Mononuclear cell (primary cell): ENCODE measurements around the gene ESPL1. TPM values are rescaled to one million over a fixed set of nuclear protein-coding genes. Genes with fewer than 3 reads are reported as not detected.
"Not testable (repeated sequence)": the region's sequence is repeated elsewhere in the genome, so short reads cannot be mapped to it uniquely, and the experiment has no call there.

ENCODE experiments used
- H3K27me3 ChIP-seq: 2 replicates; pipeline ENCODE4 v1.6.0; 2011; ENCODE audit warnings: low read length, control low read depth; ENCODE audit not compliant: insufficient read depth
- H3K4me1 ChIP-seq: 2 replicates; pipeline ENCODE4 v1.5.1; 2011; ENCODE audit warnings: mild to moderate bottlenecking, low read length, control low read depth; ENCODE audit not compliant: insufficient read depth
- H3K4me3 ChIP-seq: 2 replicates; pipeline ENCODE4 v1.5.1; 2011; ENCODE audit warnings: mild to moderate bottlenecking, low read length, moderate library complexity
- H3K9me3 ChIP-seq: 2 replicates; pipeline ENCODE4 v1.5.1; 2011; ENCODE audit warnings: low read depth, mild to moderate bottlenecking, control low read depth, low read length
- total RNA-seq: library from RNA; depleted of rRNA; stranded (reverse); fragments of >200 nt; gene quantifications from one replicate; pipeline ENCODE4 v1.2.3, GENCODE V29; 2012

The ESPL1 gene
- total RNA-seq, 1 donor, result 1.0 TPM

GRCh38 chr12:53295891-53296219 lies 27.8 kb downstream of the ESPL1 start:
- H3K27me3 ChIP-seq, result no peaks in the 10 kb centered on the region
- peak overlapping the region; percentile 67 for H3K4me3 ChIP-seq
- H3K4me1 ChIP-seq, result peaks cover 53% of the 10 kb centered on the region
- no peaks in the 10 kb centered on the region for H3K9me3 ChIP-seq

DNA sequence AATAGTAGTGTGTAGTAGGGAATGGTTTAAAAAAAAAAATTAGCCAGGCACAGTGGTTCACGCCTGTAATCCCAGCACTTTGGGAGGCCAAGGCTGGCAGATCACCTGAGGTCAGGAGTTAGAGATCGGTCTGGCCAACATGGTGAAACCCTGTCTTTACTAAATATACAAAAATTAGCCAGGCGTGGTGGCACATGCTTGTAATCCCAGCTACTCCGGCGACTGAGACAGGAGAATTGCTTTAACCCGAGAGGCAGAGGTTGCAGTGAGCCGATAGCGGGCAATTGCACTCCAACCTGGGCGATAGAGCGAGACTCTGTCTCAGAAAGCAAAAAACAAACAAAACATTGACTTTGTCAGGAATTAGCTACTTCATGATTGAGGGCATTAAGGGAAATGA lies 29.0 kb downstream of the ESPL1 start:
- not testable (repeated sequence) for H3K9me3 ChIP-seq, H3K27me3 ChIP-seq, H3K4me3 ChIP-seq
- peaks cover 64% of the 10 kb centered on the region for H3K4me1 ChIP-seq

- Histone ChIP-seq H3K4me1 (peaks cover 67% of the 10 kb centered on the region), H3K4me3 (no peak overlapping the region), H3K27me3 (no peaks in the 10 kb centered on the region), H3K9me3 (no peaks in the 10 kb centered on the region)
Observed at GRCh38 chr12:53298164-53298563, 30.1 kb downstream of the ESPL1 start.

DNA sequence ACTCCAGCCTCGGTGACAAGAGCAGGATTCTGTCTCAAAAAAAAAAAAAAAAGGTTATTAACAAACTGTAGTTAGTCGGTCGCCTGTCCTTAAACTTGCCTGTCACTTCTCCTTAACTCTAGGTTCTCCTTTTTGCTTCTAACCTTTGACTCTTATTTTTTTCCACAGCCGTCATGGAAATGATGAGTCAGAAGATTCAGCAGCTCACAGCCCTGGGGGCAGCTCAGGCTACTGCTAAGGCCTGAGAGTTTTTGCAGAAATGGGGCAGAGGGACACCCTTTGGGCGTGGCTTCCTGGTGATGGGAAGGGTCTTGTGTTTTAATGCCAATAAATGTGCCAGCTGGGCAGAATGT lies 31.0 kb downstream of the ESPL1 start:
- Histone ChIP-seq H3K4me3 (peak overlapping the region; percentile 80), H3K27me3 (no peaks in the 10 kb centered on the region), H3K9me3 (no peaks in the 10 kb centered on the region), H3K4me1 (peaks cover 67% of the 10 kb centered on the region)

DNA sequence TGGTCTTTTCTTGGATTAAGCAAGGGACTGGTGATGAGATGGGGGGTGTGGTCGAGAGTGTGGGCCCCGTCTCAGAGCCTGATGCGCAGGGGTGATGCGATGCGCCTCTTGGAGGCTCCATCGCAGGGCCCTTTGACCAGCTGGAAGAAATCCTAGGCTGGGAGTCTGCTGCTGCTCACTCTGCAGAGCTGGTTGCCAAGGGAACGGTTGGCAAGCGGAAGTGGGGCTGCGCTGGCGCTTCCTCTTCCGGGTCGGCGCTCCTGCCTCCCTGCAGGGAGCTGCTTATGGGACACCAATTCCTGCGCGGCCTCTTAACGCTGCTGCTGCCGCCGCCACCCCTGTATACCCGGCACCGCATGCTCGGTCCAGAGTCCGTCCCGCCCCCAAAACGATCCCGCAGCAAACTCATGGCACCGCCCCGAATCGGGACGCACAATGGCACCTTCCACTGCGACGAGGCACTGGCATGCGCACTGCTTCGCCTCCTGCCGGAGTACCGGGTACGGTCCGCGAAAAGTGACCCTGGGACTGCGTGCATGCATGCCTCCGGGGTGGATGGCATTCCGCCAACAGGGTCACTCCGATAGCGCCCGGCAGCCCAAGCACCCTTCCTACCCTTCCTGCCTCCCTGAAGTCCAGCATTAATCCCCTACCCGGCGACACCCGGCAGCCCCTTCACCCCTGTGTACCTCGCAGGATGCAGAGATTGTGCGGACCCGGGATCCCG lies 31.5 kb downstream of the ESPL1 start, which contains the start of gene MYG1:
MYG1 (plus strand) TSS at position 242 of the 727 bp plus-strand sequence; CDS start at position 285, 43 bp downstream.
- H3K27me3 ChIP-seq, result no peaks in the 10 kb centered on the region
- peak within 1 kb of the TSS; percentile 80 for H3K4me3 ChIP-seq
- peaks cover 66% of the 10 kb centered on the region for H3K4me1 ChIP-seq

DNA sequence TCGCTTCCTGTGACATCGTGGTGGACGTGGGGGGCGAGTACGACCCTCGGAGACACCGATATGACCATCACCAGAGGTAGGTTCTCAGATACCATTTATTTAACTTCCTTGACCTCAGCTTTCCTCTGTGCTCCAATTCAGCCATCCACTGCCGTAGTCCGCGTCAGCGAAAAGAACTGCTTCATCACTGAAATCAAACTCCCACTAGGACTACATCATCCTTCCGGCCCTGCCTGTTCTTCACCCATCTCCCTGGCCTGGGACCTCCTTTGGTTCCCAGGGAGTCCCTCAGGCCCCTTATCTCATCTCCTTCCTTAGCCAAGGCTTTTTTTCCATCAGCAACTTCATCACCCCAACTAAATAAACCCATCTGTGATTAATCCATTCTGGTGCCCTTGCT lies 32.1 kb downstream of the ESPL1 start:
- Histone ChIP-seq H3K4me3 (peak overlapping the region; percentile 80), H3K27me3 (no peaks in the 10 kb centered on the region), H3K9me3 (no peaks in the 10 kb centered on the region), H3K4me1 (peaks cover 61% of the 10 kb centered on the region)

More for the DNA sequence above, 31.5 kb downstream of the ESPL1 start, which contains the start of gene MYG1:
- H3K9me3 ChIP-seq, result no peaks in the 10 kb centered on the region

DNA sequence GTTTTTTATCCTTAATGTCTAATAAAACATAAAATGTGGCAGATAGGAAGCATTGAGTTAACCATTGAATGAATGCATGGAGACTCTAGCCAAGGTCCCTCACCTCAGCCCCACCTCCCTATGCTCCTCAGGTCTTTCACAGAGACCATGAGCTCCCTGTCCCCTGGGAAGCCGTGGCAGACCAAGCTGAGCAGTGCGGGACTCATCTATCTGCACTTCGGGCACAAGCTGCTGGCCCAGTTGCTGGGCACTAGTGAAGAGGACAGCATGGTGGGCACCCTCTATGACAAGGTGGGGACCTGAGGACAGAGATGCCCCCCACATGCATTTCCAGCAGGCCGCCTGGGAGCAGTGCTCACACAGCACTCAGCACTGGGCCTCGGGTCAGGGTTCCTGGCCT lies 34.8 kb downstream of the ESPL1 start:
- Histone ChIP-seq H3K4me3 (no peak overlapping the region), H3K4me1 (peaks cover 40% of the 10 kb centered on the region), H3K9me3 (no peaks in the 10 kb centered on the region), H3K27me3 (no peaks in the 10 kb centered on the region)

GRCh38 chr12:53306826-53307225 lies 38.7 kb downstream of the ESPL1 start:
- Histone ChIP-seq H3K4me3 (no peak overlapping the region), H3K27me3 (no peaks in the 10 kb centered on the region), H3K4me1 (peaks cover 6% of the 10 kb centered on the region), H3K9me3 (no peaks in the 10 kb centered on the region)

GRCh38 chr12:53308276-53308675 lies 40.2 kb downstream of the ESPL1 start:
- Histone ChIP-seq H3K27me3 (no peaks in the 10 kb centered on the region), H3K4me1 (no peaks in the 10 kb centered on the region), H3K4me3 (no peak overlapping the region), H3K9me3 (no peaks in the 10 kb centered on the region)

DNA sequence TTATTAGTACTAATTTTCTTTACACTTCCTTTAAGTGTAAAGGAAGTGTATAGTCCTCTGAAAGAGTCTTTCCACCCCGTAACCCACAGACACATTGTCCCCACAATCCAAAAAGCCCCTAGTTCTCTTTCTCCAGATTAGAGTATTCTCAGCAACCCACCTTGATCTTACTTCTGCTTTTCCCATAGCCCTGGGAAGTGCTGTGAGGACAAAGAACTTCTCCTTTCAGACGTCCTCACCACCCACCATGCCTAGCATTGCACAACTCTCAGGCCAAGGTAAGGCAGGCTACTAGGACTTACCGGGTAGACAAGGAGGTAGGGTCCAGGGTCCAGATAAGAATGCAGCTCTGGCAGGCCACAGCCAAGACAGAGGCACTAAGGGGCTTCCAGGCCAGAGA lies 45.9 kb downstream of the ESPL1 start:
- H3K27me3 ChIP-seq, result no peaks in the 10 kb centered on the region
- no peaks in the 10 kb centered on the region for H3K4me1 ChIP-seq
- H3K4me3 ChIP-seq, result no peak overlapping the region
- no peaks in the 10 kb centered on the region for H3K9me3 ChIP-seq

- peak overlapping the region; percentile 94 for H3K4me3 ChIP-seq
- peaks cover 30% of the 10 kb centered on the region for H3K4me1 ChIP-seq
- no peaks in the 10 kb centered on the region for H3K27me3 ChIP-seq
- no peaks in the 10 kb centered on the region for H3K9me3 ChIP-seq
Observed at GRCh38 chr12:53320352-53321195, 52.5 kb downstream of the ESPL1 start.

GRCh38 chr12:53324113-53324778 lies 56.1 kb downstream of the ESPL1 start:
- Histone ChIP-seq H3K9me3 (no peaks in the 10 kb centered on the region), H3K27me3 (peaks cover 10% of the 10 kb centered on the region), H3K4me1 (peaks cover 40% of the 10 kb centered on the region), H3K4me3 (peak overlapping the region; percentile 58)

GRCh38 chr12:53324779-53325510 lies 56.8 kb downstream of the ESPL1 start:
- Histone ChIP-seq H3K27me3 (peaks cover 10% of the 10 kb centered on the region), H3K4me1 (peaks cover 40% of the 10 kb centered on the region), H3K9me3 (no peaks in the 10 kb centered on the region), H3K4me3 (peak overlapping the region; percentile 58)

GRCh38 chr12:53325511-53326061 lies 57.5 kb downstream of the ESPL1 start:
- H3K27me3 ChIP-seq, result peaks cover 10% of the 10 kb centered on the region
- H3K9me3 ChIP-seq, result no peaks in the 10 kb centered on the region
- H3K4me1 ChIP-seq, result peaks cover 36% of the 10 kb centered on the region
- H3K4me3 ChIP-seq, result peak overlapping the region; percentile 58
